NCI-H345 (cell line): ENCODE results near the gene KRT24.
"Not testable (repeated sequence)": the region's sequence is repeated elsewhere in the genome, so short reads cannot be mapped to it uniquely, and the experiment has no call there.

ENCODE experiments used
- DNase-seq: peaks from one replicate; lab custom pipeline; 2025; lab: John Stamatoyannopoulos, UW

KRT24 gene

DNA sequence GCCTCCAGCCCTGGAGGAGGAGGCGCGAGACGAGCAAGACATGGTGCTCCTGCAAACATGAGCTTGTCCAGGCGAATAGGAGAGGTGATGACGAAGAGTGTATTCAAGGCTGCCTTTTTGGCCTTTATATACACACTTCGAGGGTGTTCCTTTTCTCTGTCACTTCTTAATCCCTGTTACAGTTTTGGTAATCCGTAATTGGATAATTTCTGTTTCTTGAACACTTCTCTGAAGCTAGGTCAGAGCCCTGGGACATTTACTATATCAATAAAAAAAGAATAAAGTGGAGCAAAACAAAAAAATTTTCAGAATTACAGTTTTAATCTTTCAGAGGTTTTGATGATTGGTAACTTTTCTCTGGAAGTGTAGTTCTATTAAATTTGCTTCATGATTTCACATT lies at the start of gene KRT24:
KRT24 (minus strand) TSS at position 101 of the 400 bp plus-strand sequence; CDS start at position 42, 59 bp downstream.
- no peak for DNase-seq

DNA sequence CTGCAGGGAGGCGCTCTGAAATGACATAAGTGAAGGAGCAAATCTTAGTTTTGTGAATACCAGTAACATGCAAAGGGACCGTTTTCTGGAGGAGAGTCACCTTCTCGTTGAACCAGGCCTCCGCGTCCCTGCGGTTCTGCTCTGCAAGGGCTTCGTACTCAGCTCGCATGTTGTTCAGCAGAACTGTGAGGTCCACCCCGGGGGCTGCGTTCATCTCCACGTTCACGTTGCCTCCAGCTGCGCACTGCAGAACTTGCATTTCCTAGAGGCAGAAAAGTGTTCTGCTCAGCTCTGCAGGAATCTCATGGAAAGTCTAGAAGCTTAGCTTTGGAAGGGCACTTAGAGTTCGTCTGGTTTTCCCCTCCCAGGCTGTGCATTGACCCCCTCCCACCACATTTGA lies 47.5 kb upstream of the KRT24 start:
- no peak for DNase-seq

DNA sequence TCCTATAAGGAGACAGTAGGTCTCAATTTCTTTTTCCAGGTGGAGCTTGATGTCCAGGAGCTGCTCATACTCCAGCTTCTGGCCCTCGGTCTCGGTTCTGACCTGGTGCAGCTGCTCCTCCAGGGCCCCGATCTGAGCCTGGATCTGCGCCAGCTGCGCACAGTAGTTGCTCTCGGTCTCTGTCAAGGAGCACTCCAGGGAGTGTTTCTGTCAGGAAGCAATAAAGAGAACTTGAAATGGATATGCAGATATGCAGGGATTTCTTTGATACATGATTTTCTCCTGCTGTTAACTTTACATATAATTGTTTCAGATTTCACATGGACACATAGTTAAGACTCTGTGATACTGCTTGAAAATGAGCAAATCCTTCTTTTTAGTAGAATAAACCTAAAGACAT lies 46.8 kb upstream of the KRT24 start:
- DNase-seq, result no peak

DNA sequence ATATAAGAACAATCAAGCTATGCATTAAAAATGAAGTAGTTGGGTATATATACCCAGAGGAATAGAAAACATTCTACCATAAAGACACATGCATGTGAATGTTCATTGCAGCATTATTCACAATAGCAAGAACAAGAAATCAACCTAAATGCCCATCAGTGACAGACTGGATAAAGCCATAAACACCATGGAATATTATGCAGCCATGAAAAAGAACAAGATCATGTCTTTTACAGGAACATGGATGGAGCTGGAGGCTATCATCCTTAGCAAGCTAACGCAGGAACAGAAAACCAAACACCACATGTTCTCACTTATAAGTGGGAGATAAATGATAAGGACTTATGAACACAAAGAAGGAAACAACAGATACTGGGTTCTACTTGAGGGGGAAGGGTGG lies 45.1 kb upstream of the KRT24 start:
- not testable (repeated sequence) for DNase-seq

DNA sequence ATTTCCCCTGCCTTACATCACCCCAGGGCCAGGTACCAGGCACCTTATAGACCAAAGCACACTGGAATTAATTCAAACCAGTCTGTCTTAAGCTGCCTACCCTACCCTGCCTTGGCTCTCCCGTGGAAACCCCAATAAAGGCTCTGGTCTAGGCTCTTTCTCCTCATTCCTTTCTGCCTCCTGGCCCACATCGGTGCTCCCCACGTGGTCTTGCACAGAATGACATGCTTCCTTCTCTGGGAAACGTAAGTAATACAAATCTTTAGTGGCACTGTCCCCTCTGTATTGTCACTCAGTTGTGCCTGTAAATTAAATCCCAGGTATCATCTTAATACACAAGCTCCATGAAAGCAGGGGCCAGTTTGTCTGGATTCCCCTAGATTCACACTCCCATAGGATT lies 35.0 kb upstream of the KRT24 start:
- DNase-seq, result no peak

DNA sequence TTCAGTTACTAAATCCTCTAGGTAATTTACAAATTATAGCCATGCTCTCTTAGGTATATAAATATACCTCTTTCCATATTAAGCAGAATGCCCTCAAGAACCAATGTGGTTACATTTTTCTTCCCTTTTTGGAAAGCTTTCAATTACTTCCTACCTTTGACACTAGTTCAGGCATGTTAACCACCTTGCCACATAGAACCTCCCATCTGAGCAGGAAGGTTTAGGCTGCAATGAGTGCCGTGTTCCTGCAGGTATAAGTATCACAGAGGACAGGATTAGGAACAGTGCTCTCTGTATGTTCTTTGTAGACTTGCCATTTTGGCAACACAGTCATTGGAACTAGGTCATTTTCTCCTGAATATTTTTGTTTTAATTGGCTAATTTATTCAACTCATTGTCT lies 31.5 kb upstream of the KRT24 start:
- no peak for DNase-seq

DNA sequence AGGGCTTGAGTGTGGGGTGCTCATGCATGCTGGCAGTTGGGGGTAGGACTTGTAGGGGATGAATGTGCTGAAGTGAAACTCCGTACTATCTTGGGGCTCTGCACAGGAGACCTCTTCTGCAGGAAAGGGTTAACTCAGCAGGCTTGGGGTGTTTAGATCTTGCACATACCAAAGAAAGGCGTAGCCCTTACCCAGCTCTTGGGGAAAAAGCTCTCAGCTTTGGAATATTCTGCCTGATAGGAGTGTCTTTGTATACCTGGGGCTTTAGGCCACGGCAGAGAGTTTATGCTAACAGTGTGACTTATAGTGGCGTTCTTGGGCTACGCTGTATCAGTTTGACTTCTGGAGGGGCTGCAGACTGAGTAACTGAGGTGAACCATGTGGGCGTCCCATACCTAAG lies 30.5 kb upstream of the KRT24 start:
- no peak for DNase-seq

DNA sequence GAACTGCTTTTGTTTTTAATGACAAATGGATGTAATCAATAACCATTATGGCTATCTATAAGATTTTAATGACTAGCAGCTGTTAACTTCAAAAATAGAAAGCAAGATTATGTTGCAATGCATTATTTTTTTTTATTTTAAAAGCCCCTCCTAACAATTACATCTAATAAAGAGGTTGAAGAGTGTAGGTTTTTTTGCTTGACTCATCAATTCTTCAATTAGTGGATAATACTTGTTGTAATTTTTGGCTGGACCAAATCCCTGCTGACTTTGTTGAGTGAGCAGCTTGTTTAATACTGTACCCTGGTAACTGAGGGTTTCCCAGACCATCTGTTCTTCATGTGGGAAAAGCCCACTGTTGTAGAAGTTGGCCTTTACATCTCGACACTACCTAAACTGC lies 27.4 kb upstream of the KRT24 start:
- no peak for DNase-seq

DNA sequence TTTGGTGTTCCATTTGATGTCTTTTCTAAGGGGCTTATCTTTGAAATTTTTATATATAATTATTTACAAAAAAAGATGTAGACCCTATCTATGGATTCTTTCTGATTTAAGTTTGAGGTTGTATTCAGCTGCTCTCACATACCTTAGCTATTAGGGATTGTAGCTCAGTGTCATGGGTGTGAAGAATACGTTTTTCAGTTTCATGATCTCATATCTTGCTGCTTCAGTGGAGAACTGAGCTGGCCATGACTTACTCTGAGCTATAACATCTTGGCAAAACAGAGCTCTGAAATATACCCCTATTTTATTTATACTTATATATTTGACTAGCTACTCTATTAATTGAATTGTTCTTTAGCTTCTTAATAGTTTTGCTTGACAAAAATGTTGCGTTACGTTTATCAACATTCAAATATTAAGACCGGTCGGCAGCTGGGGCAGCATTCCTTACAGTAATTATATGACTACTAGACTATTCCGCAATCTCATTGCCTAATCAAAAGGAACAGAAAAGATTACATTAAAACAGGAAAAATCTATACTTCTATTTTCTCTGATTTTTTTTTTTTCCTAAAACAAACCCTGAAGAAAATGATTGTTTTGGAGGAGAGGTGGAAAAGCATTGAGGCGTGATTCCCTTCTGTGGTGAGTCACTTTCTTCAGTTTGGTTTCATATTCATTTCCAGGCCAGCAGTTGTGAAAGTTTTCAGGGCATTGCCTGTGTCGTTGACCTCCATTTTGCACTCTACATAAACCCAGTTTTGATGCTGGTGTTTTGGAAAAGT lies 24.1 kb upstream of the KRT24 start:
- no peak for DNase-seq

DNA sequence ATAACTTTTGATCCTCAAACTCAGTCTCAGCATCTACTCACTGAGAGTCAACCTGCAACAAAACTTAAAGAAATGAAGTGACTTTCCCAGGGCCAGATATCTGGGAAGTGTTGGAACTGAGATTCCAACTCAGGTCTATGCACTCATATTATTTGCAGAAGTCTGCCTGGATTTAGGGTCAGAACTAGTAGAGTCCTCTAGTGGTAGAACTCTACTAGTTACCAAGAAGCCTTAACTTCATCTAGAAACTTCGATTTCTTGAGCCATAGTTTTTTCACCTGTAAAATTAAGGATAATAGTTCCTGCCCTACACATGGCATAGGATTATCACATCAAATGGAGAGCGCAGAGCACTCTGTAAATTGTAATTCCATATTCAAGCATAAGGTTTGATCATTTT lies 23.4 kb upstream of the KRT24 start:
- DNase-seq, result no peak

DNA sequence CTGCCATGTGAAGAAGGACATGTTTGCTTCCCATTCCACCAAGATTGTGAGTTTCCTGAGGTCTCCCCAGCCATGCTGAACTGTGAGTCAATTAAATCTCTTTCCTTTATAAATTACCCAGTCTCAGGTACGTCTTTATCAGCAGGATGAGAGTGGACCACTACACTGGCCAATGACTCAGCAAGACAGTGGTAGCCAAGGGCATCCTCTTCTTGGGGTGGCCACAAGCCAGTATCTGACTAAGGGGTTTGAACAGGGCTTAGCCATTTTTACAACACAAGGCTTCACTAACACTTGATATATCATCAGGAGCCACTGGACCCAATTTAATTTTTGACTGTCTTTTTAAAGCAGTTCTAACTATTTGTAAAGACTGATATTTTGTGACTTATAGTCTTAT lies 21.1 kb upstream of the KRT24 start:
- DNase-seq, result no peak

DNA sequence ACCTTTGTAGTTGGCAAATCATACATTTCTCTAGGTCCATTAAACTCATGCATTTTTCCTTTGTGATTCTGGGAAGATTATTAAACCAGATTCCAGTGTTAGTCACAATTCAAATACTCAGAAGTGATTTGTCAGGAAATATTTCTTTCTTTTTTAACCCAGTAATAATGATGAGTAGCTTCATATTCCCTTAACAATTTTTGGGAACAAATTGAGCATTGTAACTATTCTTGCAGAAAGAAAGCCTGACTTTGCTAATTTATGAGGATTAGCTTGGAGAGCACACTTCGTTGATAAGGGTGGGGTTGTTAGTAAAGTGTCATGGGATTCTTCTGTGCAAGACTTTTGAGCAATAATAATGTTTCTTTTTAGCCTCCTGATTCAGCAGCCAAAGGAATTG lies 18.7 kb upstream of the KRT24 start:
- DNase-seq, result no peak

DNA sequence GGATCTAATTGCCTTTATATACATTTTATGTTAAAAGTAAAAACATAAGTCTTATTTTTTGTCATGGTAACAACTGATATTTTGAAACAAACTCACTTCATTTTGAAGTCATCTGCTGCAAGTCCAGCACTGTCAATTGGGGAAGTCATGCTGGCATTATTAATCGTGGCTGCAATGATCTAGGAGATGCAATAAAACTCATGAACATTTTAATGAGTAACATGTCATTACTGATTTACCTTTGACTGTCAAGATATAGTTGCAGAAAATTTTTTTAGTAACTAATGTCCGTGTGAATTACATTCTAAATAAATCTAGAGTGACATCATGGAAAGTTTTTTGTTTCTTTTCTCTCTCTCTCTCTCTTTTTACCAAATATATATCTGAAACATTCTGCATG lies 17.3 kb upstream of the KRT24 start:
- no peak for DNase-seq

DNA sequence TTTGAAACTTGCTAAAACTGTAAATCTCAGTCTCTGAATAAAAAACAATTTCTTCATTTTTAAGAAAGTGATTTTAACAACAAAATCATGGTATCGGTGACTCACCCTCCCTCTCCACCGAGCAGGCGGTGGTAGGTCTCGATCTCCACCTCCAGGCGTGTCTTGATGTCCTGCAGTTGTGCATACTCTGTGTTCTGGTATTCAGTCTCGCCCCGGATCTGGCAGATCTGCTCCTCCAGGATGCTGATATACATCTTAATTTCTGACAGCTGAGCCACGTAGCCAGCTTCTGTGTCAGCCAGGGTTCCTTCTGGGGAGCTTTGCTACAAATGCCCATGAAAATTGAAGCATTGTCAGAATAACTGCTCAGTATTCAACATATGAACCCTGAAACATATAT lies 15.4 kb upstream of the KRT24 start:
- no peak for DNase-seq

DNA sequence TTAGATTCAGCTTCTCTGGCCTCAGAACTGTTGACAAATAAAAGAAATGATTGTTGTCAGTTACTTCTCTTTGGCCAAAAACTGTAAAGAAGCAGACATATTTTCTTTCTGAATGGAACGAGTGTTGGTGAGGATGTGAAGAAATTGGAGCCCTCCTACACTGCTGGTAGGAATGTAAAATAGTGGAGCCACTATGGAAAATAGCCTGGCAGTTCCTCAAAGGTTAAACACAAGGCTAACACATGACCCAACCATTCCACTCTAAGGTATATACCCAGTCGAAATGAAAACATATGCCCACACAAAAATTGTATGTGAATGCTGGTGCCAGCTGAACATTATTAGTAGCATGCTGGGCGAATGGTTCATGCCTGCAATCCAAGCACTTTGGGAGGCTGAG lies 14.2 kb upstream of the KRT24 start:
- DNase-seq, result no peak

DNA sequence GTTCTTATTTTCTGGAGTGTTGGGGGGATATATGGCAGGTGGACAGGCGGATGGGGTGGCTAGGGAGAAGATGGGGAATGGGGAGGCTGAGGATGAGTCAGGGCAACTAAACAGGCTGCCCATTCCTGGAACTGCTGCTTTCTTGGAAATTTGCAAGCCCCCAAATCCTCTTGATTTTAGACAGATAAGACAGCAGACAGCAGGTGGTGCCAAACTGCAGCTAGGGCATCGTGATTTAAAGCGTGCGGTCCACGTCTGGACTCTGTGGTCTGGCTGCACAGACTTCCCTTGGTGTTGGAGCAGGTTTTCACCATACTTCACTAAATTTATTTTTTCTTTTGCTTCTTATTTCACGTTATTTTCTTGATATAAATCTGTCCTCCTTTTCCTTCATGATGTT lies 10.9 kb upstream of the KRT24 start:
- DNase-seq, result no peak

DNA sequence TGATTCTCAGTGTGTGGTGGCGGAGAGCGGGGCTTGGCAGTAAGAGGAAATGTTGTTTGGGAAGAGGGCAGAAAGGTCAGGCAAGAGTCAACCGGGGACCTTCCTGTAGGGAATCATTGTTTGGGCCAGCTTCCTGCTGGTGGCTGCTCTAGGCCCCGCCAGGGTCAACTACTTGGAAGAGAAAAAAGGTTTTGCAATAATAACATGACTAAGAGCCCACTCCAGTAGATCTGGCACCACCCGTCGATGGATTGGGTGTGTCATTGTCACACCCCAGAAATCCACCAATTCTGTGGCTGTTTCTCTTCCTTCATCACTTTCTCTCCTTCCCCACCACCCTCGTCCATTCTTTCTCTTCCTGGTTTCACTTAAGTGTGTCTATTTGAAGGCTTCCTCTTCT lies 4.2 kb upstream of the KRT24 start:
- no peak for DNase-seq

DNA sequence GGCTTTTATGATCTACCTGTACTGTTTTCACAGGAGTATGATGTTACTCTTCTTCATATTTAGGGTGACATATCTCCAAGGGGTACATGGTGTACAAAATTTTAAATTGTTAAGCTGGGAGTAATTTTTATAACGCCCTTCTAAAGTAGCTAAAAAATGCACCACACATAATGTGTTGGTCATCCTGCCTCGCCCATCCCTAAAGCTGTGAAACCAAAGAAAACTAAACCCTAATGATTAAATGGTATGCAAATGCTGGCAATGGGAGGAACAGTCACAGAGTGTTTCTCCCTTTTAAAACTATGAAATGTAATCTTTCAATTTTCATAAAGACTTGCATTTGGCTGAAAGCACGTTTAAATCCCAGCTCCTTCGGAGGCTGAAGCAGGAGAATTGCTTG lies 2.0 kb upstream of the KRT24 start:
- DNase-seq, result no peak

DNA sequence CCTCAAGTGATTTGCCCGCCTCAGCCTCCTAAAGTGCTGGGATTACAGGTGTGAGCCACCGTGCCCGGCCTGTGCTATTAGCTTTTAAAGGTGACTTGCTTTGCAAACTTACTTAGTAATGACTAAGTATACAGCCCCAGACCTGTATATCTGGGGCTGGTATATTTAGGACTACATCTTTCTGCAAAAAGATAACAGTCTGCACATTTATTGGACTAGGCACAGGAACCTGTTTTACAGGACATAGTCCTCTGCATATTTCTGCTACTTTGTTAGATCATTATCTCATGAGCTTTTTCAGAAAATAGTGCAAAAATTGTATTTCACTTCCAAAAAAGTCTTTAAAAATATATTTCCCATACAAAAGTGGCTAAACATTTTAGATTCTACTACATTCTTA lies 1.3 kb downstream of the KRT24 start:
- no peak for DNase-seq

DNA sequence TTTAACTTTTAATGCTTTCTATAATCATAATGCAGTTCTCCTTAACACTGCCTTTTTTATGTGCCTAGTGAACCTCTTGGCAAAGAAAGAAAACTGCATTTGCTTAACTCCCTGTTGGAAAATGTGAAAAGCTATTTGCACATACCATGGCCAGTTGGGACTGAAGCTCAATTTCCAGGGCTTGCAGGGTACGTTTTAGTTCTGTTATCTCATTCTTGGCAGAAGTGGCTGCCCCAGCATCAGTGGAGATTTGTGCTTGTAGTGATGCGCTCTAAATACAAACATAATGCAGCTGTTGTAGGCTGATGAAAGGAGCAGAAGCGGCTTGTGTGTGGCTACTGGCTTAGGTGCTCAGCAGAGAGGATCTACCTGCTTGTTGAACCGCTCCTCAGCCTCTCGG lies 3.7 kb downstream of the KRT24 start:
- no peak for DNase-seq

DNA sequence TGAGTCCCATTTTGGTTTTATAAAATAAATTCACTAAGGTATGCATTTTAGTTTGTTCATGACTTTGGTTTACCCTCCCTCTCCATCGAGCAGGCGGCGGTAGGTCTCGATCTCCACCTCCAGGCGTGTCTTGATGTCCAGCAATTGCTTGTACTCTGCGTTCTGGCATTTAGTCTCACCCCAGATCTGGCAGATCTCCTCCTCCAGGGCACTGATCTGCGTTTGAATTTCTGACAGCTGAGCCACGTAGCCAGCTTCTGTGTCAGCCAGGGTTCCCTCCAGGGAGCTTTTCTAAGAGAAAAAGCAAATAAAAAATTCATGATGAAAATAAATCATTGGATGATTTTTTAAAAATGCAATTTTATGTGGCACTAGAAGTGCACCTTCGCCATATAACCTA lies 4.2 kb downstream of the KRT24 start:
- DNase-seq, result no peak

DNA sequence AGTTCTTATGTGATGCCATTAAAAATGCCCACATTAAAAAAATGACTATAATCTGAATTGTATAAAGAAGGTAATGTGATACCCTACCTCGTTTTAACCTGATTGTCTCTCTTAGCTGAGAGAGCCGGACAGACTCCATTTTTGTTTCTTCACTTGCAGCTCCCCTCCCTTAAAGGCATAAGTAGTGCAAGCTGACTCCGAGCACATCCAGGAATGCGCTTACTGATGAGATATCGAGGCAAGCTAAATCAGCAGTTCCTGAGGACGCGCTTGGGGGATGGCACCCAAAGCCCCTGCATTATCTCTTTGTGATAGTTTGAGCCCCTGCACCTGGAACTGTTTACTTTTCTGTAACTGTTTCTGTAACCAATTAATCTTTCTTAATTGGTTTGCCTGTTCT lies 6.3 kb downstream of the KRT24 start:
- no peak for DNase-seq

DNA sequence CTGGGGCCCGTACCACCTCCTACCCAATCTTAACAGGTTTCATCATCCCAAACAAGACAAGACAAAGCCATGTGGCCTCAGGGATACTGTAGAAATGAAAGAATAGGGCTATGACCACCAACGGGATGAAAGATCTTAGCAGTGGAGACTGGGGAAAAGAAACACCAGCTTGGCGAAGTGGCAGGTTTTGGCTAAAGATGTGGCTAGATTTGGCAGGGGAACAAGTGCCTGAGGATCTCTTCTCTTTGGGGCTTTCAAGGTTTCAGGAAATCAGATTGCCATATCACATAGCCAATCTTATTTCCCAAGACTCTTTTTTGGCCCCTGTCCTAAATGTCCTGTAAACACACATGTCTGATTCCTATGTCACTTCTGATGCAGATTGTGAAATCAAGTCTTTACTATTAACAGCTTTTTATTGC lies 6.9 kb downstream of the KRT24 start:
- DNase-seq, result no peak

DNA sequence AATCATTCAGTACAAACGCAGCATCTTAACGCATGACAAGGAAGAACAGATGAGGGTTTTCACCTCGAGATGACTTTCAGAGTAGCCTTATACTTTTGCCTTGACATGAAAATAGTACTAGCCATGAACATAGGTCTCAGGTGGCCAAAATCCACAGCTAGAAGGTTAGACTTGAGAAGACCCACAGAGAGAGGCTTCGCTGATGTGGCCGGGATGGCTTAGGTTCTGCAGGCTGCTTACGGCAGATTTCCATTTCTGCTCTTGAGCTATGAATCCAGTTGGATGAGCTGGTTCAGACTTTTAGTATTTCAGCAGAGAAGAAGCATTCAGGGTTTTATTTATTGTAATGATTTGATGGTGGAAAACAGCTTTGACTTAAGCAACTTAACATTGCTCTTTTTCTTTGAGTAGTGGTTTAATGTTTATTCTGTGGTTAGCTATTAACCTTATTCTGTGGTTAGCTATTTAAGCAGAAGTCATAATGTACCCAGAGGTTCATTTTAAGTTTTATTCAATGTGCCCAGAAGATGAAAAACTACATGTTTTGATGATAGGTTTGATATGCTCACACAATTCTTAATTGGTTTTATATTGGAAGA lies 7.6 kb downstream of the KRT24 start:
- DNase-seq, result no peak
